Measurements from ENCODE around the gene MESD. TPM values are rescaled to one million over a fixed set of nuclear protein-coding genes. Genes with fewer than 3 reads are reported as not detected.

Gene MESD
- total RNA-seq, 1 experiment from 2014 or later, result 28.2 TPM

GRCh38 chr15:80931721-80932512 is 57.7 kb downstream of the MESD start:
- Histone ChIP-seq H3K27me3 (ENCODE audit: control insufficient read depth, insufficient read depth, low read length) (no peaks in the 10 kb centered on the region), H3K9me3 (ENCODE audit: control insufficient read depth, insufficient read depth, low read depth, low read length) (no peaks in the 10 kb centered on the region), H3K36me3 (ENCODE audit: control insufficient read depth, insufficient read depth, low read length) (no peaks in the 10 kb centered on the region), H3K4me1 (ENCODE audit: control insufficient read depth, insufficient read depth, low read length) (no peaks in the 10 kb centered on the region), H3K27ac (ENCODE audit: low read length) (no peak overlapping the region), H3K4me3 (ENCODE audit: low read depth in 2 of 2, low read length in 2 of 2) (no peak overlapping the region)
- BruUV-seq (replicated peaks), result no TSS peak
- ATAC-seq (peak; percentile 47; the same call in 1 of the 2 replicates), DNase-seq (ENCODE audit: low read depth, low spot score) (no peak)
- TF ChIP-seq TCF7L2 (IDR thresholded peaks at IDR 0.05; ENCODE audit: low read depth, low read length) (no peak), SIN3A (IDR thresholded peaks at IDR 0.05; ENCODE audit: borderline replicate concordance, insufficient read depth, low read depth, low read length) (no peak), POLR2AphosphoS5 (IDR thresholded peaks at IDR 0.05; ENCODE audit: low read depth, low read length) (no peak), CTCF (IDR thresholded peaks at IDR 0.05) (no peak), REST (IDR thresholded peaks at IDR 0.05; ENCODE audit: insufficient read depth in 1 of 2, low read depth in 2 of 2, low read length in 1 of 2) (no peak)
- intact Hi-C loops (cut with micrococcal nuclease; ENCODE audit: unreplicated experiment), result no loop called here
- POLR2A ChIA-PET, result no interaction called here
- CTCF ChIA-PET, result no interaction called here
- in situ Hi-C loops (cut with HindIII; ENCODE audit: low pct_unique_long_range_greater_than_20kb, low sequenced_read_pairs), result no loop called here

DNA sequence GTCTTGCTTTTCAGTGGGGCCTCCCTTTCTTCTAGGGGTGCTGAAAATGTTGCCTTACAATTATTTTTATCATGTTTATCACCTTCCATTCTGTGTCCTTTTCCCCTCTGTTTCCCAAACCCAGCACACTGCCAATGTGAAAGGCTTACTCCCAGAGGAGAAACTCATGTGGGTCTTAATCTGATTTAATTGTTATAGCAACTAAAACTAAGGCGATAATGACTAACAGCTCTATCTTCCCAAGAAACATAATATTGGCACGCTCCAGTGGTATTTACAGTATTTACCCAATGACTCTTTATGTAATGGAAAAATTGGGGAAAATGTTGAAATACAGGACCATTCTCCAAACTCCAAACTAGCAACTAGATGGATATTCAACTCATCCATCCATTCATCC is 58.4 kb downstream of the MESD start:
- DNase-seq (ENCODE audit: low read depth, low spot score), result no peak
- Histone ChIP-seq H3K36me3 (ENCODE audit: control insufficient read depth, insufficient read depth, low read length) (no peaks in the 10 kb centered on the region), H3K4me3 (ENCODE audit: low read depth in 2 of 2, low read length in 2 of 2) (no peak overlapping the region), H3K27ac (ENCODE audit: low read length) (no peak overlapping the region), H3K9me3 (ENCODE audit: control insufficient read depth, insufficient read depth, low read depth, low read length) (no peaks in the 10 kb centered on the region), H3K27me3 (ENCODE audit: control insufficient read depth, insufficient read depth, low read length) (no peaks in the 10 kb centered on the region), H3K4me1 (ENCODE audit: control insufficient read depth, insufficient read depth, low read length) (no peaks in the 10 kb centered on the region)
- no TSS peak for BruUV-seq (replicated peaks)
- TF ChIP-seq REST (IDR thresholded peaks at IDR 0.05; ENCODE audit: insufficient read depth in 1 of 2, low read depth in 2 of 2, low read length in 1 of 2), result no peak
- TF ChIP-seq POLR2AphosphoS5 (IDR thresholded peaks at IDR 0.05; ENCODE audit: low read depth, low read length), result no peak
- TF ChIP-seq SIN3A (IDR thresholded peaks at IDR 0.05; ENCODE audit: borderline replicate concordance, insufficient read depth, low read depth, low read length), result no peak
- TF ChIP-seq TCF7L2 (IDR thresholded peaks at IDR 0.05; ENCODE audit: low read depth, low read length), result no peak
- TF ChIP-seq CTCF (IDR thresholded peaks at IDR 0.05), result no peak
- CTCF ChIA-PET, result no interaction called here
- POLR2A ChIA-PET, result no interaction called here
- ATAC-seq, result no peak
- in situ Hi-C loops (cut with HindIII; ENCODE audit: low pct_unique_long_range_greater_than_20kb, low sequenced_read_pairs) (no loop called here), intact Hi-C loops (cut with micrococcal nuclease; ENCODE audit: unreplicated experiment) (no loop called here)
